Measurements from ENCODE around the gene DCST1. TPM values are rescaled to one million over a fixed set of nuclear protein-coding genes. Genes with fewer than 3 reads are reported as not detected.

Gene DCST1
- total and polyA plus RNA-seq, 2 of the 13 experiments (the other 11 are each of a cell fraction or from before 2014, with no cell fraction given) = 0.04 TPM; not detected in 1

GRCh38 chr1:155001675-155002463, 31.8 kb upstream of the DCST1 start (continued):
- no peak for TF ChIP-seq ZNF782 (CRISPR knock-in tag; IDR thresholded peaks at IDR 0.05; ENCODE audit: borderline replicate concordance)
- TF ChIP-seq, protein P1, sequence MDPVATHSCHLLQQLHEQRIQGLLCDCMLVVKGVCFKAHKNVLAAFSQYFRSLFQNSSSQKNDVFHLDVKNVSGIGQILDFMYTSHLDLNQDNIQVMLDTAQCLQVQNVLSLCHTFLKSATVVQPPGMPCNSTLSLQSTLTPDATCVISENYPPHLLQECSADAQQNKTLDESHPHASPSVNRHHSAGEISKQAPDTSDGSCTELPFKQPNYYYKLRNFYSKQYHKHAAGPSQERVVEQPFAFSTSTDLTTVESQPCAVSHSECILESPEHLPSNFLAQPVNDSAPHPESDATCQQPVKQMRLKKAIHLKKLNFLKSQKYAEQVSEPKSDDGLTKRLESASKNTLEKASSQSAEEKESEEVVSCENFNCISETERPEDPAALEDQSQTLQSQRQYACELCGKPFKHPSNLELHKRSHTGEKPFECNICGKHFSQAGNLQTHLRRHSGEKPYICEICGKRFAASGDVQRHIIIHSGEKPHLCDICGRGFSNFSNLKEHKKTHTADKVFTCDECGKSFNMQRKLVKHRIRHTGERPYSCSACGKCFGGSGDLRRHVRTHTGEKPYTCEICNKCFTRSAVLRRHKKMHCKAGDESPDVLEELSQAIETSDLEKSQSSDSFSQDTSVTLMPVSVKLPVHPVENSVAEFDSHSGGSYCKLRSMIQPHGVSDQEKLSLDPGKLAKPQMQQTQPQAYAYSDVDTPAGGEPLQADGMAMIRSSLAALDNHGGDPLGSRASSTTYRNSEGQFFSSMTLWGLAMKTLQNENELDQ (CRISPR knock-in tag; IDR thresholded peaks at IDR 0.05; ENCODE audit: borderline replicate concordance) = no peak
- TF ChIP-seq NR2F2 (IDR thresholded peaks at IDR 0.05; ENCODE audit: borderline replicate concordance, low read depth) = 0 out of 2 replicates have a peak, but pooled peaks have one; percentile 8
- TF ChIP-seq, protein P2, sequence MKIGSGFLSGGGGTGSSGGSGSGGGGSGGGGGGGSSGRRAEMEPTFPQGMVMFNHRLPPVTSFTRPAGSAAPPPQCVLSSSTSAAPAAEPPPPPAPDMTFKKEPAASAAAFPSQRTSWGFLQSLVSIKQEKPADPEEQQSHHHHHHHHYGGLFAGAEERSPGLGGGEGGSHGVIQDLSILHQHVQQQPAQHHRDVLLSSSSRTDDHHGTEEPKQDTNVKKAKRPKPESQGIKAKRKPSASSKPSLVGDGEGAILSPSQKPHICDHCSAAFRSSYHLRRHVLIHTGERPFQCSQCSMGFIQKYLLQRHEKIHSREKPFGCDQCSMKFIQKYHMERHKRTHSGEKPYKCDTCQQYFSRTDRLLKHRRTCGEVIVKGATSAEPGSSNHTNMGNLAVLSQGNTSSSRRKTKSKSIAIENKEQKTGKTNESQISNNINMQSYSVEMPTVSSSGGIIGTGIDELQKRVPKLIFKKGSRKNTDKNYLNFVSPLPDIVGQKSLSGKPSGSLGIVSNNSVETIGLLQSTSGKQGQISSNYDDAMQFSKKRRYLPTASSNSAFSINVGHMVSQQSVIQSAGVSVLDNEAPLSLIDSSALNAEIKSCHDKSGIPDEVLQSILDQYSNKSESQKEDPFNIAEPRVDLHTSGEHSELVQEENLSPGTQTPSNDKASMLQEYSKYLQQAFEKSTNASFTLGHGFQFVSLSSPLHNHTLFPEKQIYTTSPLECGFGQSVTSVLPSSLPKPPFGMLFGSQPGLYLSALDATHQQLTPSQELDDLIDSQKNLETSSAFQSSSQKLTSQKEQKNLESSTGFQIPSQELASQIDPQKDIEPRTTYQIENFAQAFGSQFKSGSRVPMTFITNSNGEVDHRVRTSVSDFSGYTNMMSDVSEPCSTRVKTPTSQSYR (CRISPR knock-in tag; IDR thresholded peaks at IDR 0.05; ENCODE audit: borderline replicate concordance) = peak; percentile 62
- no peak for TF ChIP-seq HMG20A (CRISPR knock-in tag; IDR thresholded peaks at IDR 0.05; ENCODE audit: borderline replicate concordance)
- TF ChIP-seq ELF4 (CRISPR knock-in tag; IDR thresholded peaks at IDR 0.05; ENCODE audit: borderline replicate concordance) = no peak
- TF ChIP-seq ZGPAT (CRISPR knock-in tag; IDR thresholded peaks at IDR 0.05) = no peak
